K562 (cell line): Measurements from ENCODE around the gene RSPH6A. TPM values are rescaled to one million over a fixed set of nuclear protein-coding genes. Genes with fewer than 3 reads are reported as not detected.

Experiments used
- C11orf30 ChIP-seq: fragments of 450-650 bp; IDR thresholded peaks from 2 replicates; pipeline ENCODE4 v1.6.1; 2016; ENCODE audit warnings: low read depth, mild to moderate bottlenecking
- ERF ChIP-seq: fragments of 450-650 bp; formaldehyde crosslinking; IDR thresholded peaks from 2 replicates; pipeline ENCODE4 v1.4.0; 2020; ENCODE audit warnings: mild to moderate bottlenecking, mixed read lengths
- ETV6 ChIP-seq, 3 experiments: fragments of 150-350 bp in 1 of 3; sonication (generic) in 1 of 3; formaldehyde crosslinking in 1 of 3; IDR thresholded peaks; 2 replicates each; pipeline versions ENCODE4 v1.6.1 to v1.8.0; 2014 to 2022; ENCODE audit warnings: borderline replicate concordance in 2 of 3, low read depth in 2 of 3, antibody characterized with exemption in 1 of 3, low read length in 1 of 3, mild to moderate bottlenecking in 1 of 3, missing genetic modification reagents in 1 of 3
- GATAD2A ChIP-seq: fragments of 450-650 bp; IDR thresholded peaks from 2 replicates; pipeline ENCODE4 v1.6.1; 2017
- HNRNPL ChIP-seq: fragments of 200-400 bp; formaldehyde crosslinking; IDR thresholded peaks from 2 replicates; pipeline ENCODE4 v1.6.1; 2017; ENCODE audit warnings: low read depth, mild to moderate bottlenecking, low read length
- HNRNPUL1 ChIP-seq: fragments of 200-400 bp; formaldehyde crosslinking; IDR thresholded peaks from 2 replicates; pipeline ENCODE4 v1.6.1; 2017; ENCODE audit warnings: low read length
- MAFK ChIP-seq: IDR thresholded peaks from 2 replicates; pipeline ENCODE4 v1.6.1; 2011; ENCODE audit warnings: low read length, improper control_type of control experiment
- PHB ChIP-seq: fragments of 250-450 bp; sonication (Bioruptor Pico); IDR thresholded peaks from 2 replicates; pipeline ENCODE4 v1.5.0; 2021
- POLR2B ChIP-seq: fragments of 450-650 bp; IDR thresholded peaks from 2 replicates; pipeline ENCODE4 v1.6.1; 2018; ENCODE audit warnings: low read depth; ENCODE audit not compliant: partially characterized antibody
- RAD51 ChIP-seq: fragments of 450-650 bp; IDR thresholded peaks from 2 replicates; pipeline ENCODE4 v1.7.1; 2016; ENCODE audit warnings: low read depth, mild to moderate bottlenecking, borderline replicate concordance
- SMARCA4 ChIP-seq: fragments of 450-650 bp; IDR thresholded peaks from 2 replicates; pipeline ENCODE4 v1.6.1; 2016
- SMARCB1 ChIP-seq: IDR thresholded peaks from 2 replicates; pipeline ENCODE4 v1.6.1; 2011; ENCODE audit warnings: improper control_type of control experiment, low read depth; ENCODE audit not compliant: insufficient read length
- ZBTB17 ChIP-seq: fragments of 450-650 bp; formaldehyde crosslinking; IDR thresholded peaks from 2 replicates; pipeline ENCODE4 v1.4.0; 2020; ENCODE audit warnings: mild to moderate bottlenecking
- ZKSCAN1 ChIP-seq: fragments of 150-350 bp; IDR thresholded peaks from 2 replicates; pipeline ENCODE4 v1.6.1; 2016; ENCODE audit warnings: low read depth, low read length
- ZNF12 ChIP-seq: sonication (generic); formaldehyde crosslinking; IDR thresholded peaks from 2 replicates; pipeline ENCODE4 v1.4.0; 2020; ENCODE audit warnings: mild to moderate bottlenecking, missing genetic modification reagents
- polyA plus RNA-seq, 8 experiments: library from polyadenylated mRNA; depleted of rRNA in 4 of 8; stranded (reverse) in 5 of 8; unstranded in 3 of 8; fragments of >200 nt; fragmentation: Nextera tagmentation in 2 of 8; fragmentation: Illumina TruSeq in 1 of 8; extraction: Ambion mirVana in 2 of 8; extraction: Trizol in 1 of 8; gene quantifications; 2 replicates each; pipeline versions ENCODE4 v1.2.1 to v1.2.3, GENCODE V29; 2011 to 2014; ENCODE audit warnings: inconsistent platforms in 1 of 8, missing spikeins in 1 of 8
- total RNA-seq, 7 experiments: library from RNA; depleted of rRNA in 6 of 7; stranded (reverse); fragments of >200 nt in 6 of 7; fragmentation: Illumina TruSeq in 2 of 7; extraction: Trizol in 2 of 7; gene quantifications; 2 replicates each; pipeline versions ENCODE4 v1.2.1 to v1.2.3, GENCODE V29; 2011 to 2021; ENCODE audit warnings: low replicate concordance in 1 of 7
- TF ChIP-seq, protein P1 (sequence below): fragments of 250-450 bp; sonication (Bioruptor Pico); IDR thresholded peaks from 2 replicates; pipeline ENCODE4 v1.6.1; 2021; ENCODE audit warnings: mild to moderate bottlenecking
- TF ChIP-seq, protein P2 (sequence below): sonication (generic); formaldehyde crosslinking; IDR thresholded peaks from 2 replicates; pipeline ENCODE4 v1.8.1; 2022; ENCODE audit warnings: missing genetic modification reagents
- TF ChIP-seq, protein P3 (sequence below): IDR thresholded peaks from 3 replicates; pipeline ENCODE4 v1.6.1; 2011; ENCODE audit warnings: borderline replicate concordance, mild to moderate bottlenecking, moderate library complexity; ENCODE audit not compliant: insufficient read length; ENCODE audit errors: extremely low read depth
- TF ChIP-seq, protein P4 (sequence below): fragments of 250-450 bp; sonication (Bioruptor Pico); IDR thresholded peaks from 2 replicates; pipeline ENCODE4 v1.9.0; 2021; ENCODE audit warnings: mild to moderate bottlenecking, inconsistent platforms

RSPH6A gene
- total and polyA plus RNA-seq, 9 of the 15 experiments (the other 6 are each of a cell fraction or from before 2014, with no cell fraction given) = 0.03 to 0.15 (median 0.07) TPM; not detected in 5

DNA sequence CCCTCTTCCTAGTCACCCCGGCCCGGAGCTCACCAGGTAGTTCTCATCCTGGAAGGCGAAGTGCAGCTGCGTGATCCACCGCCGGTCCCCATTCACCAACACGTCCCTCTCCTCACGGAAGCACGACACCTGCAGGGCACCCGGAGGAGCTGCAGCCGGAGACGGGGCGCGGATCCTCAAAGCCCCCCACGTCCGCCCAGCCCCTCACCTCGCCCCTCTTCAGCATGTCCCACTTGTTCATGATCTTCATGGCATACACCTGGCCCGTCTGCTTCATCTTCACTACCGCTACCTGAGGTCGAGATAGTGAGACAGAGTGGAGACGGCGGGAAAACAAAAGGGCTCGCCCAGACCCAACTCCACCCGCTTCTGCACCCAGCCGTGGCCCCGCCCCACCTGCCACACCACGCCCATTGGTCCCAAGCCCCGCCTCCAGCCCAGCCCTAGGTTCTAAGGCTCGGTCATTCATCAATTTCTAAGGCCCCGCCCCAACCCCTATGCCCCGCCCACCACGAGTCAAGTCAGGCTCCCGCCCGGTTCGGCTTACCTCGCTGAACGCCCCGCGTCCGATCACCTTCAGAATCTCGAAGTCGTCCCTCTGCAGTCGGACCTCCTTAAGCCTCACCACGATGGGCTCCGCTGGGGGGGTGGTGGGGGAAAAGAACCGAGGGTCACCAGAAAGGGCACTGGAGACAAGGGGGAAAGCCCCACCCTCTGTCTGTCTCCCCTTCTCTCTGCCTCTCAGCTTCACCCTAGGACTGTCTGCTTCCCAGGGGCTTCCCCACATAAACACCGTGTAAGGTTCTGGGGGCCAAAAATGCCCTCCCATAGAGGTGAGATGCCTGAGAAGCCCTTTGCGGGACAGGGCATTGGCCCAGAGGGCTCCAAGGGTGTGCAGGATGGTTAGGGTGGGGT is 35.6 kb downstream of the RSPH6A start (continued):
- TF ChIP-seq HNRNPL (no peak), ZNF12 (no peak), SMARCB1 (no peak), ETV6 (IDR thresholded peaks at IDR 0.05; ENCODE audit: borderline replicate concordance in 1 of 2, low read depth in 2 of 2, low read length in 1 of 2) (no peak), ETV6 (CRISPR knock-in tag; IDR thresholded peaks at IDR 0.05; ENCODE audit: borderline replicate concordance) (no peak), HNRNPUL1 (no peak), PHB (CRISPR knock-in tag) (no peak), ZBTB17 (CRISPR knock-in tag) (no peak), RAD51 (no peak), MAFK (no peak), ERF (peak; percentile 62; the same call in 1 of the 2 replicates), POLR2B (peak; percentile 34), GATAD2A (peak; percentile 93), SMARCA4 (0 out of 2 replicates have a peak, but pooled peaks have one; percentile 45), ZKSCAN1 (no peak), C11orf30 (peak; percentile 37; the same call in 1 of the 2 replicates)
- TF ChIP-seq, protein P1, sequence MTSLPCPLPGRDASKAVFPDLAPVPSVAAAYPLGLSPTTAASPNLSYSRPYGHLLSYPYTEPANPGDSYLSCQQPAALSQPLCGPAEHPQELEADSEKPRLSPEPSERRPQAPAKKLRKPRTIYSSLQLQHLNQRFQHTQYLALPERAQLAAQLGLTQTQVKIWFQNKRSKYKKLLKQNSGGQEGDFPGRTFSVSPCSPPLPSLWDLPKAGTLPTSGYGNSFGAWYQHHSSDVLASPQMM (CRISPR knock-in tag) = no peak
- TF ChIP-seq, protein P2, sequence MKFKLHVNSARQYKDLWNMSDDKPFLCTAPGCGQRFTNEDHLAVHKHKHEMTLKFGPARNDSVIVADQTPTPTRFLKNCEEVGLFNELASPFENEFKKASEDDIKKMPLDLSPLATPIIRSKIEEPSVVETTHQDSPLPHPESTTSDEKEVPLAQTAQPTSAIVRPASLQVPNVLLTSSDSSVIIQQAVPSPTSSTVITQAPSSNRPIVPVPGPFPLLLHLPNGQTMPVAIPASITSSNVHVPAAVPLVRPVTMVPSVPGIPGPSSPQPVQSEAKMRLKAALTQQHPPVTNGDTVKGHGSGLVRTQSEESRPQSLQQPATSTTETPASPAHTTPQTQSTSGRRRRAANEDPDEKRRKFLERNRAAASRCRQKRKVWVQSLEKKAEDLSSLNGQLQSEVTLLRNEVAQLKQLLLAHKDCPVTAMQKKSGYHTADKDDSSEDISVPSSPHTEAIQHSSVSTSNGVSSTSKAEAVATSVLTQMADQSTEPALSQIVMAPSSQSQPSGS (CRISPR knock-in tag) = no peak
- TF ChIP-seq, protein P3, sequence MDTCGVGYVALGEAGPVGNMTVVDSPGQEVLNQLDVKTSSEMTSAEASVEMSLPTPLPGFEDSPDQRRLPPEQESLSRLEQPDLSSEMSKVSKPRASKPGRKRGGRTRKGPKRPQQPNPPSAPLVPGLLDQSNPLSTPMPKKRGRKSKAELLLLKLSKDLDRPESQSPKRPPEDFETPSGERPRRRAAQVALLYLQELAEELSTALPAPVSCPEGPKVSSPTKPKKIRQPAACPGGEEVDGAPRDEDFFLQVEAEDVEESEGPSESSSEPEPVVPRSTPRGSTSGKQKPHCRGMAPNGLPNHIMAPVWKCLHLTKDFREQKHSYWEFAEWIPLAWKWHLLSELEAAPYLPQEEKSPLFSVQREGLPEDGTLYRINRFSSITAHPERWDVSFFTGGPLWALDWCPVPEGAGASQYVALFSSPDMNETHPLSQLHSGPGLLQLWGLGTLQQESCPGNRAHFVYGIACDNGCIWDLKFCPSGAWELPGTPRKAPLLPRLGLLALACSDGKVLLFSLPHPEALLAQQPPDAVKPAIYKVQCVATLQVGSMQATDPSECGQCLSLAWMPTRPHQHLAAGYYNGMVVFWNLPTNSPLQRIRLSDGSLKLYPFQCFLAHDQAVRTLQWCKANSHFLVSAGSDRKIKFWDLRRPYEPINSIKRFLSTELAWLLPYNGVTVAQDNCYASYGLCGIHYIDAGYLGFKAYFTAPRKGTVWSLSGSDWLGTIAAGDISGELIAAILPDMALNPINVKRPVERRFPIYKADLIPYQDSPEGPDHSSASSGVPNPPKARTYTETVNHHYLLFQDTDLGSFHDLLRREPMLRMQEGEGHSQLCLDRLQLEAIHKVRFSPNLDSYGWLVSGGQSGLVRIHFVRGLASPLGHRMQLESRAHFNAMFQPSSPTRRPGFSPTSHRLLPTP = no peak
- TF ChIP-seq, protein P4, sequence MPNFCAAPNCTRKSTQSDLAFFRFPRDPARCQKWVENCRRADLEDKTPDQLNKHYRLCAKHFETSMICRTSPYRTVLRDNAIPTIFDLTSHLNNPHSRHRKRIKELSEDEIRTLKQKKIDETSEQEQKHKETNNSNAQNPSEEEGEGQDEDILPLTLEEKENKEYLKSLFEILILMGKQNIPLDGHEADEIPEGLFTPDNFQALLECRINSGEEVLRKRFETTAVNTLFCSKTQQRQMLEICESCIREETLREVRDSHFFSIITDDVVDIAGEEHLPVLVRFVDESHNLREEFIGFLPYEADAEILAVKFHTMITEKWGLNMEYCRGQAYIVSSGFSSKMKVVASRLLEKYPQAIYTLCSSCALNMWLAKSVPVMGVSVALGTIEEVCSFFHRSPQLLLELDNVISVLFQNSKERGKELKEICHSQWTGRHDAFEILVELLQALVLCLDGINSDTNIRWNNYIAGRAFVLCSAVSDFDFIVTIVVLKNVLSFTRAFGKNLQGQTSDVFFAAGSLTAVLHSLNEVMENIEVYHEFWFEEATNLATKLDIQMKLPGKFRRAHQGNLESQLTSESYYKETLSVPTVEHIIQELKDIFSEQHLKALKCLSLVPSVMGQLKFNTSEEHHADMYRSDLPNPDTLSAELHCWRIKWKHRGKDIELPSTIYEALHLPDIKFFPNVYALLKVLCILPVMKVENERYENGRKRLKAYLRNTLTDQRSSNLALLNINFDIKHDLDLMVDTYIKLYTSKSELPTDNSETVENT = peak; percentile 40; the same call in 1 of the 2 replicates
